ENCODE measurements around the gene GPR85.

Gene GPR85

DNA sequence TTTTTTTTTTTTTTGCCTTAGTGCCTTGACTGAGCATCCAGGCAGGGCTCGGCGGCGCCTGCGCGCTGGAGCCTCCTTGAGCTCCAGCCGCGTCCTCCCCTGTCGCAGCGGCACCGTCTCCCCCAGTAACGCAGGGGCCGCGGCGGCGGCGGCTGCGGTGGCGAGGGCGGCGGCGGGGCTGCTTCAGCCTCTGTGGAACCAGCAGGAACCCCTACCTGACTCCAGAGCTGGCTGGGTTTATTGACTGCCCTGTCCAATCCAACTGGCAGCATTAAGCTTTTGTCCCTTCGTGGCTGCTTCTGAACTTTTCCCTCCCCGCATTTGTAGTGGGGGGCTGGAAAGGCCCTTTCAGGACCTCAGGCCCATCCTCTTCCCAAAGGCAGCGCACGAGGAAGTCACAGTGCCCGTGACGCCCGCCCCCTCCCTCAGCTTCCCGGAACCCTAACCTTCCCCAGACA lies at the start of gene GPR85:
Gene GPR85 (minus strand): TSS at position 397 of the 458 bp plus-strand sequence. CDS start 2,106 bp downstream, outside the sequence.
- peak; percentile 32 for DNase-seq

- DNase-seq = no peak
Measured at GRCh38 chr7:113134025-113134424, 47.4 kb upstream of the GPR85 start.

GRCh38 chr7:113131367-113131766 lies 44.7 kb upstream of the GPR85 start:
- DNase-seq = no peak

DNA sequence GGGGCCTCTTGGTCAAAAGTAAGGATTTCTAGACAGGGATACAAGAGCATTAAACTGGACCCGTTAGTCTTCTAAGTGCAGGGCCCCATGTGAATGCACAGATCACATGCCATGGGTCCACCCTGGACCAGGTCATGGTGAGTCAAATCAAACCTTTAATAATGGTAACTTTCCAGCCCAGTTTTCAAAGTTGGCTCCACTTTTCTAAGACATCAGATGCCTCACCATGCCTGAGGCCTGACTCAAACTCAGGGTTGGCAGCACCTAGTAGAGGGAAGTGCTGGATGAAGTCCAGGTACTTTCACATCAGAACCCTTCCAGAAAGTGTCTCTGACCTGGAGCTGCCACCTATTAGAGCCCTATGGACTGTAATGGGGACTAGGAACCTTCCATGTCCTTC lies 41.4 kb upstream of the GPR85 start:
- DNase-seq = no peak

DNA sequence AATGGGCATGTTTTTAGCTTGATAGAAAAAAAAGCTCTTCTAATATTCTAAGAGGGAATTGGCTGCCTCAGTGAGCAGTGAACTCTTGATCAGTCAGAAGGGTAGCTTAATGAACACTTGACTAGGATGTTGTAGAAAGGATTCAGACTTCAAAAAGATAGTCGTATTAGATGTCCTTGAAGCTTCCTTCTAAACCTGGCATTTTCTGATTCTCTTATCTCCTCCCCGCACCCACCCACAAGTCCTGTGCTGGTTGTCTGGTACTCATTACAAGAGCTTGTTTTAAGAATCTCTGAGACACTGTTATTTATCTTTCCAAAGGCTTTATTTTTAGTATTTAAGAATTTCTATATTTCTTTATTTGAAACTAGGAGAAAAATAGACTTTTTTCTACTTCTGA lies 39.1 kb upstream of the GPR85 start:
- DNase-seq = no peak

GRCh38 chr7:113122744-113123143 lies 36.1 kb upstream of the GPR85 start:
- DNase-seq = no peak

DNA sequence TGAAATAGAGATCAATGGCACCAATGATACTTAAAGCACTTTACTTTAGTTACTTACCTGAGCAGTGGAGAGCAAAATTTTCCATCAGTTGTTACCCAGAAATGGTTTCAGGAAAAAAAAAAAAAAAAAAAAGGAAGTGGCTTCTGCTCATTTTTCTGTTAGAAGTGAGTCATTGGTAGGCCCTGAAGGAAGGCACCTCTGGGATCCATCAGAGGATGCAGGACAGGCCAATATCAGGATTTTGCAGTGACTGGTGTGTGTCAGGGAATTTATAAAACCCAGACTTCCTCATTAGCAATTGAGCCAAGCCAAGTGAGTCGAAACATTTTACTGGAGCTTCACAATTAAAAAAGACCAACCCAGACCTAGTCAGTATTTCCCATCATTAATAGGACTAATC lies 34.0 kb upstream of the GPR85 start:
- DNase-seq = peak; percentile 69

DNA sequence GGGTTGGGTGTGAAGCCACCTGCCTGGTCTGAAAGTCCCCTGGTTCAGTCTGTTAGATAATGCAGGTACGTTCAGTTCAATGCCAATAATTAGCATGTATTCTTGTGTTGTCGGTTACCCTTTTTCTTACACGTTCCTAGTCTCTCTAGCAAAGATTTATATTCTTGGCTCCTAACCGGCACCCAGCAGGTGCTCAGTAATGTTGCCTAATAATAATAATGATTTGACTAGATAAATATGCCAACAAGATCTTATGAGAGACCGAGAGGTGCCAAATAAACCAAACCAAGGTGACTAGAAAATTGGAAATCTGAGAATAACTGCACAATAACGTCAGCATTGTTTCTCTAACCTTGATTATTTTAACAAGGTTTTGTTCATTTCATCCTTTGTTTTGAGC lies 32.8 kb upstream of the GPR85 start:
- no peak for DNase-seq

DNA sequence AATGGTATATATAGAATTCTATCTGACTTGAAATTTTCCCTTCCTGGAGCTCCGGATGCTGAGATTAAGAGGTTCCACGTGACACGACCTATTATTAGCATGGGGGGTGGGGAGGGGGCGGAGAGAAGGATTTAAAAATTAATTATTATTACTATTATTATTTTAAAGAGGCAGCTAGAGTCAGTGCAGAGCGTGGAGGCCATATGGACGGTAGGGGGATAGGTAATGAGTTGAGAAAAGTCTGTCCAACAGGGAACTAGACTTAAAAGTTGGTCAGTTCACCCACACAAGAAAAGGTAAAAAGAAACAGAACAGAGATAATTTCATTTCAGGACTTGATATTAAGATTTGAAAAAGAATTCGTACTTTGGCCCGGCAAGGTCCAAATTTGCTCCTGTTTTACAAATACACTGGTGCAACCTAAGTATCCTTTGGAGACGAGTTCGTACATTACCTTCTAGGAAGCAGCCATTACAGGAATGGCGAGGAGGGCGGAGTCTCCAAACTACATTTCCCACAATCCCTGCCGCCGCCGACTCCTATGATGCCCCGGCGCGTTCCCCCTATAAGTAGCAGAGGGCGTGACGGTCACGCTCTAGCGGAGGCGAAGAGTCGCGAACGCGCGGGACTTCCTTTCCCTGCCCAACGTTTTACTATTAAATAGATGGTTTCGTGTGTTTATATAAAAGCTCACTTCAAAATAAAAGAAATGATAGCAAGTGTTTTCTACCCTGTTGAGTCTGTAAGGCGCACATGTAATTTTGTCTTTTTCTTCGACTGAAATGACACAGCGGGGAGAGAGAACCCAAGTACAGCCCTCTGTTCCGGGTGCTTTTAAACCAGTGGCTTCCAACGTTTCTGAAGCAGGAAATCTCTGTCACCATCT lies 31.7 kb upstream of the GPR85 start, which contains the start of gene SMIM30:
Gene SMIM30 (minus strand): TSS at position 481 of the 886 bp plus-strand sequence. CDS start 976 bp downstream, outside the sequence.
- peak; percentile 92 for DNase-seq

DNA sequence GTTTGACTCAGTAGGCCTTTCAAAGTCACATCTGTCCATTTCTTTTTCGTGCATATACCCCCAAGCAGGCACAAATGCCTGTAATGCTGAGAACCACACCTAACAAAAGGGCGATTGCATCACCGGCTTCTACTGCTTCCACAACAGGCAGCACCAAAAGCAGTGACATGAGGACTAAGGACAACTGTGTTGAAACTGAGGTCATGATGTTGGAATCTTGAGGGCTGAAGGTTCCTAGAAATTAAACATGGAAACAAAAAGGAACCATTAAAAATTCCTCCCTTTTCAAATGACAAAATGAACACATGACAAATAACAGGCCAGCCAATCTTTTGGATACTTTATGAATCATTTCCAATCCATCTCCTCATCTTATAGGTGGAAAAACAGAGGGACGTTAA lies 30.7 kb upstream of the GPR85 start:
- peak; percentile 62 for DNase-seq

GRCh38 chr7:113113912-113114311 lies 27.3 kb upstream of the GPR85 start:
- peak; percentile 13 for DNase-seq

DNA sequence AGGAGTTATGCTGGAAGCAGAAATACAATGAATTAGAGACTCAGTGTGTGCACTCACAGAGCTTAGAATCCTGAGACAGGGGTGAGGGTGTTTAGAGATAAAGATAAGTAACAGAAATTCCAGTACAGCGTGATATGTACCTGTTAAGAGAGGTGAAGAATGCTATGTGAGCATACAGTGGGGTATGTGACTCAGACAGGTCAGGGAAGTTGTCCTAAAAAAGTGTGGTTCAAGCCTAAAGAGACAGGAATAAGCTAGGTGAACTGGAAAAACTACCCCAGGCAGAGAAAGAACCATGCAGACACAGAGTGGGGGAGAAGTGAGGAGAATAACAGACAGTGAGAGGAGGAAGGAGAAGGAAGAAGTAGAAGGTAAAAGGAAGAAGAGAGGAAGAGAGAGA lies 23.1 kb upstream of the GPR85 start:
- no peak for DNase-seq

DNA sequence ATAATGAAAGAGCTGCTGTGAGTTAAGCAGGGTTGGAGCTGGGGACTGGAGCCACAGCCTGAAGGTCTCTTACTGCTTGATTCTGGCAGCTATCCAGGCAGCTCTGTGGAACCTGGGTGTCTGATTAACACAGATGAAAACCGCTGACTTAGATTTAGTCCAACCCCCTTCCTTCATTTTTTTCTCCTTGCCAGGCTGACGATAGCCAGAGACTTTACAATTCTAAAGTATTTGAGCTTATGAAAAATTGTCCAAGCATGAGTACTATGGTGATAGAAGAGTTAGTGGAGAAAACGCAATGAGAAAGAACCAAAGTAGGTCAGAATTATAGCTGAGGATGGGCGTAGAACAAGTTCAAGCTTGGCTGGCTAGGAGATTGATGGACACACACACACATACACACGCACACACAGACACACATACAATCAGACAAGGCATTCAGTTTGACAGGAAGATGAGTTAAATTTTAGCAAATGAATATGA lies 13.5 kb upstream of the GPR85 start:
- DNase-seq = no peak

- DNase-seq = no peak
Measured at GRCh38 chr7:113099284-113099919, 12.8 kb upstream of the GPR85 start.

DNA sequence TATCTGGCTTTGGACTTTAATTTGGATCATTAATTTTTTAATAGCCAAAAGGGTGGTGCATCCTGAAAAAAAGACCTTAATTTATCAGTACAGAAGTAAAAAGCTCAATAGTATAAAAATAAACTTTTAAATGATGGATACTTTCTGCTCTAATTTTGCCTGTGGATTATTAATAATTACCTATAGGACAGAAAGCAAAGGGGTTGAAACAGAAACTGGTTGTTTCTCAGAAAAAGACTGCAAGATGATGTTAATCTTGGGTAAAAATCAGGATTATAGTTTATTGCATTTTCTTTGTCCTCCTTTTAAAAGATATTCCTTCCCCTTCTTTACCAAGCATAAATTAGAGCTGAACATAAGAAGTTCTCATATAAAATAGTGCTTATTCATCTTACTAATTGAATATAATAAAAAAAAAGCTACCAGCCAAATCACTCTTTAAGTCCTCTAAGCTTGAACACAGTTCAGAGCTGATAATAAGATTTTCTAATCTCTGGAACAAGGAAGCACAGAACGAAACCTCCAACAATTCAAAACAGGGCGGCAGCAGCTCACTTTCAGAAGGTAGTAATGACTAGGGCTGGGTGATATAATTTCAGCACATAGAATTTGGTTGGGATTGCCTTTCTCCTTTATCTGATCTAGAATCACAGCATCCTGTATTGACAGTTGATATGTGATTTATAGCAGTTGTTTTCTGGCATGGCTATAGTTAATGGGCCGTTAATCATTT lies 8.1 kb upstream of the GPR85 start:
- no peak for DNase-seq

DNA sequence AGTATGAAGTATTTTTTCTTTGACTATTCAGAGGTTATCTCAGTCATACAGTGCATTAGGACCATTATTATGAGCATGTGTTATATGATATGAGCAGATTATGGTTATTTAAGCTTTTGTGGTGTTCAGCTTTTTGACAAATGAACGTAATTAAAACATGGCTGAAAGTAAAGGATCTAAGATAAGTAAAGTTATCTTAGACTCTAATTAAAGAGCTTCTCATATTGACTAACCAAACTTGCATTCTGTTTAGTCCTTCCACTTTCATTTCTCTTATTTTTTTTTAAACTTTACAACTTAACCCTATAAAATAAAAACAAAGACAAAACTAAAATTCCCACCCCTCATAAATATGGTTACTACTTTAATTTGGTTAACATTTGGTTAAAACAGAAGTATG lies 6.9 kb upstream of the GPR85 start:
- peak; percentile 39 for DNase-seq

DNA sequence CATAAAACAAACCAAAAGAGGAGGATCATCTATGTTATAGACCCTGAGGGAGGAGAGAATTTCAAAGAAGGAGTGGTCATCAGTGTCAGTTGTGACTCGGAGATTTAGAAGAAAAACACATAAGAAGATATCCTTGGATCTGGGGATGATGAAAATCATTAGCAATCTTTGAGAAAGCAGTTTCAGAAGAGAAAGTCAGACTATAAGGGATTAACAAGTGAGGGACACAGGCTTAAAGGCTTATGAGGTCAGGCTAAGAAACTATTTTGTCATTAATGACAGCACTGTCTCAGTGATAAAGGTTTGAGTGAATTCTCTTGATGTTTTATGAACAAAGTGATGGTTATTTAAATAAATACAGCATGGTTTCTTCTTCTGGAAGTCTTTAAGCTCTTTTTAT lies 6.1 kb upstream of the GPR85 start:
- peak; percentile 51 for DNase-seq

GRCh38 chr7:113087071-113087998 lies 708 bp upstream of the GPR85 start:
- DNase-seq = peak; percentile 91

DNA sequence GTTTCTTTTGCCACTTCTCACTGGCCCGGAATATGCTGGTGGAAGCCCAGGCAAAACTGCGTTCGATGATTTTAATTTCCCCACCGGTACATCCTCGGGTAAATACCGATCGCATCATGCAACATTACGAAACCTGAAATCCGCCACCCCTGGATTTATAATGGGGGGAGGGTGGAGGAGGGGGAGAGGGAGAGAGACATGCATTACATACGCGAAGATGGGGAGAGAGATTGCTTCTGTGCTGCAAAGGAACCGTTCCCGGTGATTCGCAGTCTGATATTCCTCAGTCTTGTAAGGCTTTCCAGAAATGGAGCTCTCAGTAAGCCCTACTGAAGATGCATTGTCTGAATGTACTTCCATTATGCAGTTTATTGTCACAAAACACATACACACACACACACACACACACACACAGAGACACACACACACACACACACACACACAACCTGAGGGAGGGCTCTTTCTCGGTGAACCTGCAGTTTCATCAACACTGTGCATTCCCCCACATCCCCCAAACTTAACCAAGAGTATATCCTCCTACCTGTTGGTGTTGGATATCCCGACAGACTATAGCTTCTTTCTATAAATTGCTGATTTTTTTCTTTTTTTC lies 741 bp downstream of the GPR85 start:
- no peak for DNase-seq

DNA sequence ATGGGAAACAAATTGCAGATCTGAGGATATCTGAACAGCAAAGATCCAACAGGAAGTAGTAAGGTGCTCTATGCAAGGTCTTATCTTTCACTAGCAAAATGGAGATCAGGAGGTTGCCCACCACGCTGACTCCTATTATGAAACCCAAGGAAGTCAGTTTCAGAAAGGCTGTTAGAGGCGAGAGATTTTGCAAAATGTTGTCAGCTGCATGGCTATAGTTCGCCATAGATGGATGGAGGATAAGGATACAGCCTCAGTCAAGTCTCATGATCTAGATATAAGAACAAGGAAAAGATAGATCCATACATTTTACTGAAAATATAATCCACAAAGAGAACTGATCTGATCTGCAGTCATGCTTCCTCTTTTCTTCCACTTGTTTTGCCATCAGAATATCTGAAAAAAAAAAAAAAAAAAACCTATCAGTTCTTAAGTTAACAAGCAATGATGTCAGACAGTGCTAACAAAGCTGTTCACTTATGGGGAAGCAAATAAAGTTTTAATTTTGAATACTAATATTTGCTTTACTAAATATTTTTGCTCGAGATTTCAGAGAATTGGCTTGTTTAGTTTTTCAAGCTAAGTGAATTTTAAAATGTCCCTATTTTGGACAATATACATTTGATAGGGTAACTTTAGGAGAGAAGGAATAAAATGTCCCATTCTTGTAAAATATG lies 2.0 kb downstream of the GPR85 start:
- DNase-seq = peak; percentile 59

Measured in MV-4-11 (cell line).